K562 (cell line): Measurements from ENCODE around the gene MMP11. TPM values are rescaled to one million over a fixed set of nuclear protein-coding genes. Genes with fewer than 3 reads are reported as not detected.

ENCODE experiments used
- ATF6 ChIP-seq: sonication (generic); formaldehyde crosslinking; IDR thresholded peaks from 2 replicates; pipeline ENCODE4 v1.4.0; 2020; ENCODE audit warnings: mild to moderate bottlenecking, missing genetic modification reagents
- BHLHE40 ChIP-seq: IDR thresholded peaks from 2 replicates; pipeline ENCODE4 v1.6.1; 2011; ENCODE audit warnings: low read length, improper control_type of control experiment
- BRD4 ChIP-seq: fragments of 200-600 bp; sonication (generic); IDR thresholded peaks from 2 replicates; pipeline ENCODE4 v1.6.1; 2017; ENCODE audit warnings: inconsistent platforms
- CGGBP1 ChIP-seq: fragments of 250-450 bp; sonication (Bioruptor Pico); IDR thresholded peaks from 2 replicates; pipeline ENCODE4 v1.9.0; 2021; ENCODE audit warnings: mild to moderate bottlenecking
- CLOCK ChIP-seq: fragments of 250-450 bp; sonication (Bioruptor Pico); IDR thresholded peaks from 2 replicates; pipeline ENCODE4 v1.4.0; 2020; ENCODE audit warnings: mild to moderate bottlenecking, moderate library complexity, borderline replicate concordance
- CREM ChIP-seq: IDR thresholded peaks from 2 replicates; pipeline ENCODE4 v1.6.1; 2014; ENCODE audit warnings: antibody characterized with exemption, low read depth
- ESRRB ChIP-seq: fragments of 250-450 bp; sonication (Bioruptor Pico); IDR thresholded peaks from 2 replicates; pipeline ENCODE4 v1.5.0; 2020; ENCODE audit warnings: mild to moderate bottlenecking, moderate library complexity, borderline replicate concordance
- ETV1 ChIP-seq: fragments of 450-650 bp; conservative IDR thresholded peaks from 2 replicates; pipeline ENCODE4 v1.6.1; 2016; ENCODE audit warnings: missing genetic modification characterization, control low read depth, low read depth, missing compliant biosample characterization
- GABPB1 ChIP-seq: sonication (generic); formaldehyde crosslinking; IDR thresholded peaks from 2 replicates; pipeline ENCODE4 v1.8.0; 2022; ENCODE audit warnings: mild to moderate bottlenecking, missing genetic modification reagents
- ILK ChIP-seq: fragments of 450-650 bp; IDR thresholded peaks from 2 replicates; pipeline ENCODE4 v1.6.1; 2016; ENCODE audit warnings: missing genetic modification characterization, low read depth, mild to moderate bottlenecking, missing compliant biosample characterization, moderate library complexity, borderline replicate concordance
- LCOR ChIP-seq: sonication (generic); formaldehyde crosslinking; IDR thresholded peaks from 2 replicates; pipeline ENCODE4 v1.8.0; 2022; ENCODE audit warnings: mild to moderate bottlenecking, missing genetic modification reagents
- NBN ChIP-seq: fragments of 450-650 bp; IDR thresholded peaks from 2 replicates; pipeline ENCODE4 v1.6.1; 2016; ENCODE audit warnings: low read depth, mild to moderate bottlenecking
- NCOA6 ChIP-seq: fragments of 450-650 bp; IDR thresholded peaks from 2 replicates; pipeline ENCODE4 v1.6.1; 2017; ENCODE audit warnings: mild to moderate bottlenecking
- POLR2G ChIP-seq: fragments of 200-400 bp; formaldehyde crosslinking; IDR thresholded peaks from 2 replicates; pipeline ENCODE4 v1.6.1; 2017; ENCODE audit warnings: low read depth, mild to moderate bottlenecking, antibody characterized with exemption, low read length, moderate library complexity
- RFX1 ChIP-seq: fragments of 450-650 bp; IDR thresholded peaks from 2 replicates; pipeline ENCODE4 v1.6.1; 2016; ENCODE audit warnings: mild to moderate bottlenecking, moderate library complexity
- SRSF1 ChIP-seq: fragments of 200-400 bp; formaldehyde crosslinking; IDR thresholded peaks from 2 replicates; pipeline ENCODE4 v1.6.1; 2017; ENCODE audit warnings: mild to moderate bottlenecking, low read depth, low read length, moderate library complexity
- USF2 ChIP-seq: sonication (generic); formaldehyde crosslinking; IDR thresholded peaks from 2 replicates; pipeline ENCODE4 v1.5.0; 2020; ENCODE audit warnings: missing genetic modification reagents
- XRCC3 ChIP-seq: fragments of 450-650 bp; IDR thresholded peaks from 2 replicates; pipeline ENCODE4 v1.6.1; 2017; ENCODE audit warnings: mild to moderate bottlenecking, moderate library complexity
- XRCC5 ChIP-seq: fragments of 200-400 bp; formaldehyde crosslinking; IDR thresholded peaks from 2 replicates; pipeline ENCODE4 v1.6.1; 2017; ENCODE audit warnings: low read depth, mild to moderate bottlenecking, low read length
- ZNF175 ChIP-seq: fragments of 200-800 bp; sonication (Bioruptor generic); IDR thresholded peaks from 2 replicates; pipeline ENCODE4 v1.6.1; 2016; ENCODE audit warnings: low read depth, mild to moderate bottlenecking, missing genetic modification characterization, missing compliant biosample characterization
- ZNF263 ChIP-seq: sonication (generic); formaldehyde crosslinking; IDR thresholded peaks from 2 replicates; pipeline ENCODE4 v1.8.0; 2022; ENCODE audit warnings: mild to moderate bottlenecking, missing genetic modification reagents, borderline replicate concordance
- ZNF311 ChIP-seq: fragments of 250-450 bp; sonication (Bioruptor Pico); IDR thresholded peaks from 2 replicates; pipeline ENCODE4 v1.4.0; 2020; ENCODE audit warnings: mild to moderate bottlenecking, moderate library complexity
- ZNF586 ChIP-seq: fragments of 450-650 bp; formaldehyde crosslinking; conservative IDR thresholded peaks from 2 replicates; pipeline ENCODE4 v1.4.0; 2020; ENCODE audit warnings: mild to moderate bottlenecking, moderate library complexity
- polyA plus RNA-seq, 8 experiments: library from polyadenylated mRNA; depleted of rRNA in 4 of 8; stranded (reverse) in 5 of 8; unstranded in 3 of 8; fragments of >200 nt; fragmentation: Nextera tagmentation in 2 of 8; fragmentation: Illumina TruSeq in 1 of 8; extraction: Ambion mirVana in 2 of 8; extraction: Trizol in 1 of 8; gene quantifications; 2 replicates each; pipeline versions ENCODE4 v1.2.1 to v1.2.3, GENCODE V29; 2011 to 2014; ENCODE audit warnings: inconsistent platforms in 1 of 8, missing spikeins in 1 of 8
- total RNA-seq, 7 experiments: library from RNA; depleted of rRNA in 6 of 7; stranded (reverse); fragments of >200 nt in 6 of 7; fragmentation: Illumina TruSeq in 2 of 7; extraction: Trizol in 2 of 7; gene quantifications; 2 replicates each; pipeline versions ENCODE4 v1.2.1 to v1.2.3, GENCODE V29; 2011 to 2021; ENCODE audit warnings: low replicate concordance in 1 of 7

The MMP11 gene
- total and polyA plus RNA-seq, 9 of the 15 experiments (the other 6 are each of a cell fraction or from before 2014, with no cell fraction given) = 0.14 to 1.8 (median 1.1) TPM; not detected in 2

GRCh38 chr22:23772649-23773473 is at the start of gene MMP11 (continued):
- TF ChIP-seq LCOR (CRISPR knock-in tag) (no peak), ILK (tag) (no peak), CGGBP1 (CRISPR knock-in tag) (no peak), XRCC3 (no peak), SRSF1 (no peak), ZNF586 (no peak), USF2 (CRISPR knock-in tag) (no peak), ZNF175 (CRISPR knock-in tag) (no peak), NBN (no peak), ZNF311 (CRISPR knock-in tag) (no peak), GABPB1 (CRISPR knock-in tag) (no peak), ATF6 (CRISPR knock-in tag) (no peak), CREM (no peak), ETV1 (no peak), NCOA6 (no peak), XRCC5 (no peak), ESRRB (CRISPR knock-in tag) (no peak), RFX1 (no peak), CLOCK (no peak), ZNF263 (CRISPR knock-in tag) (no peak), BRD4 (no peak), POLR2G (peak; percentile 80), BHLHE40 (no peak)
